ENCODE data around the gene PCGF3.

- no peak for TF ChIP-seq CTCF (conservative IDR thresholded peaks at IDR 0.05 in 1 of 2, IDR thresholded peaks at IDR 0.05 in 1 of 2; ENCODE audit: extremely low read depth in 1 of 2, insufficient read depth in 1 of 2, low read depth in 1 of 2, low read length in 2 of 2)
- TF ChIP-seq EZH2 (IDR thresholded peaks at IDR 0.05; ENCODE audit: borderline replicate concordance, low read length) = no peak
These were observed 98.3 kb downstream of the PCGF3 start for GRCh38 chr4:803884-804283.
